B cell (primary cell): ENCODE results near the gene HSDL2. TPM values are rescaled to one million over a fixed set of nuclear protein-coding genes. Genes with fewer than 3 reads are reported as not detected.

Experiments used
- ATAC-seq: fragments of 200-7000 bp; cut with Tn5 transposase; one replicate; pipeline ENCODE4 v1.10.0; 2021; ENCODE audit warnings: low read depth, mild to moderate bottlenecking, moderate number of reproducible peaks, moderate library complexity
- CTCF ChIA-PET: fragments of 350-600 bp; sonication (Branson Sonifier 250); formaldehyde crosslinking; loops from one replicate; lab custom pipeline; 2021; ENCODE audit warnings: antibody characterized with exemption, inconsistent platforms; lab: Charles Lee
- POLR2A ChIA-PET: fragments of 350-600 bp; sonication (Branson Sonifier 250); formaldehyde crosslinking; loops from one replicate; lab custom pipeline; 2021; ENCODE audit warnings: antibody characterized with exemption; lab: Charles Lee
- DNase-seq: peaks from one replicate; pipeline ENCODE4 v3.0.0; 2013
- H2AFZ ChIP-seq: 2 replicates; pipeline ENCODE4 v1.6.1; 2012; ENCODE audit warnings: mild to moderate bottlenecking, low read depth, low read length; ENCODE audit not compliant: insufficient read depth, poor library complexity, severe bottlenecking
- H3K27ac ChIP-seq, 2 donors: 1 replicate in 1 of 2; 2 replicates in 1 of 2; pipeline ENCODE4 v1.5.1; 2012 to 2013; ENCODE audit warnings: low read length in 2 of 2, mild to moderate bottlenecking in 2 of 2, moderate library complexity in 1 of 2
- H3K27me3 ChIP-seq, 4 experiments: fragments of 200-600 bp in 1 of 4; sonication (generic) in 1 of 4; replicated peaks in 1 of 4; 1 replicate in 2 of 4; 2 replicates in 2 of 4; pipeline versions ENCODE4 v1.6.1 to v1.7.0; 2013 to 2016; ENCODE audit warnings: low read length in 3 of 4, mild to moderate bottlenecking in 2 of 4, mixed read lengths in 1 of 4, moderate library complexity in 1 of 4; ENCODE audit not compliant: insufficient read depth in 4 of 4, control insufficient read depth in 3 of 4; ENCODE audit errors: control extremely low read depth in 1 of 4
- H3K36me3 ChIP-seq, 2 experiments: replicated peaks in 1 of 2; 1 replicate in 1 of 2; 2 replicates in 1 of 2; pipeline versions ENCODE4 v1.6.1 to v1.7.1; 2013; ENCODE audit warnings: low read length in 1 of 2; ENCODE audit not compliant: insufficient read depth in 2 of 2, control insufficient read depth in 1 of 2; ENCODE audit errors: control extremely low read depth in 1 of 2, extremely low read depth in 1 of 2
- H3K4me1 ChIP-seq, 2 donors: fragments of 200-600 bp in 1 of 2; sonication (generic) in 1 of 2; 1 replicate in 1 of 2; 2 replicates in 1 of 2; pipeline versions ENCODE4 v1.5.1 to v1.6.1; 2013 to 2017; ENCODE audit warnings: low read length in 2 of 2; ENCODE audit not compliant: control insufficient read depth in 2 of 2, insufficient read depth in 2 of 2
- H3K4me2 ChIP-seq: replicated peaks from 2 replicates; pipeline ENCODE3; 2012; ENCODE audit warnings: mild to moderate bottlenecking, low read depth, low read length; ENCODE audit not compliant: poor library complexity, severe bottlenecking
- H3K4me3 ChIP-seq, 5 experiments: fragments of 200-600 bp in 1 of 5; sonication (generic) in 1 of 5; 1 replicate in 3 of 5; 2 replicates in 2 of 5; pipeline versions ENCODE4 v1.5.1 to v1.7.0; 2011 to 2016; ENCODE audit warnings: low read length in 4 of 5, mild to moderate bottlenecking in 4 of 5, low read depth in 2 of 5, control low read depth in 1 of 5, moderate library complexity in 1 of 5; ENCODE audit not compliant: insufficient read depth in 1 of 5; ENCODE audit errors: control extremely low read depth in 1 of 5, extremely low read depth in 1 of 5
- H3K79me2 ChIP-seq: fragments of 200-600 bp; sonication (generic); one replicate; pipeline ENCODE4 v1.6.0; 2016; ENCODE audit warnings: low read length; ENCODE audit not compliant: control insufficient read depth, insufficient read depth
- H3K9ac ChIP-seq: fragments of 200-600 bp; sonication (generic); 2 replicates; pipeline ENCODE4 v1.6.1; 2017; ENCODE audit warnings: mild to moderate bottlenecking, low read length, moderate library complexity
- H3K9me3 ChIP-seq, 3 donors: one replicate each; pipeline versions ENCODE4 v1.6.1 to v1.7.1; 2013; ENCODE audit warnings: low read length in 2 of 3; ENCODE audit not compliant: control insufficient read depth in 2 of 3, insufficient read depth in 1 of 3; ENCODE audit errors: control extremely low read depth in 1 of 3
- H4K20me1 ChIP-seq: 2 replicates; pipeline ENCODE4 v1.6.0; 2012; ENCODE audit warnings: mild to moderate bottlenecking, low read length; ENCODE audit not compliant: insufficient read depth, control insufficient read depth, poor library complexity, severe bottlenecking
- H3K27ac Mint-ChIP-seq: one replicate; pipeline ENCODE4 v1.8.0; 2021; ENCODE audit warnings: mixed read lengths
- H3K27me3 Mint-ChIP-seq: one replicate; pipeline ENCODE4 v1.8.0; 2021; ENCODE audit warnings: mixed read lengths
- H3K4me1 Mint-ChIP-seq: one replicate; pipeline ENCODE4 v1.8.0; 2021; ENCODE audit warnings: mixed read lengths
- H3K4me3 Mint-ChIP-seq: one replicate; pipeline ENCODE4 v1.8.0; 2021; ENCODE audit warnings: mixed read lengths
- H3K9me3 Mint-ChIP-seq: one replicate; pipeline ENCODE4 v1.8.0; 2022; ENCODE audit warnings: mixed read lengths; ENCODE audit not compliant: insufficient read depth
- EZH2 ChIP-seq: IDR thresholded peaks from 2 replicates; pipeline ENCODE4 v1.6.1; 2012; ENCODE audit warnings: borderline replicate concordance, low read depth, mild to moderate bottlenecking, moderate library complexity, low read length; ENCODE audit not compliant: insufficient read depth, poor library complexity, severe bottlenecking
- WGBS: methylation state at CpG from one replicate; pipeline ENCODE4 v1.1.5; 2013; ENCODE audit warnings: missing lambda C conversion rate; ENCODE audit not compliant: insufficient coverage; 5-methylcytosine and 5-hydroxymethylcytosine counted together
- intact Hi-C: fragments of 100-400 bp; cut with micrococcal nuclease; formaldehyde crosslinking; loops from one replicate; pipeline ENCODE4 v1.10.0; 2022
- polyA plus RNA-seq: library from polyadenylated mRNA; depleted of rRNA; stranded (reverse); fragments of >200 nt; gene quantifications from 2 replicates; pipeline ENCODE4 v1.2.3, GENCODE V29; 2012
- total RNA-seq, 2 donors: library from RNA; stranded (reverse); fragments of 120-200 nt in 1 of 2; gene quantifications; 1 replicate in 1 of 2; 2 replicates in 1 of 2; pipeline versions ENCODE4 v1.2.3 to v1.2.4, GENCODE V29; 2013 to 2022
- TF ChIP-seq, protein P1 (sequence below): fragments of 200-600 bp; IDR thresholded peaks from one replicate; pipeline ENCODE4 v1.8.0; 2022; ENCODE audit warnings: antibody characterized with exemption, mild to moderate bottlenecking

Gene HSDL2
- total and polyA plus RNA-seq, 2 donors (not counting 1 experiment from before 2014, with no cell fraction given): 5.8 to 11.7 TPM

DNA sequence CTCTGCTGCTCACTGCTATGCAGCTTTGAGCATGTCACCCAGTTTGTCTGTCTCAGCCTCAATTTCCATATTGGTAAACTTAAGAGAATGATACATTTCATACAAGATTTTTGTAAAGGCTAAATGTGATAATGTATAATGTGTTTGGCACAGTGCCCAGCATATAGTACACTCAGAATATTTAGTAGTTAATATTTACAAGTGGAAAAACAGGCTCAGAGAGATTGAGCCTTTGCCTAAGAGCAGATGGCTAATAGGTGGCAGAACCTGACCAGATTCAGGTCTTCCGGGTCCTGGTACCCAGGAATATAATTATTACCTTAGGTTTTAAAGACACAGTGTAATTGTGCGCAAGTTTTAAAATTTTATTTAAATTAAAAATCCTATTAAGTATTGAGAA lies 59.9 kb downstream of the HSDL2 start:
- Histone ChIP-seq H3K27me3 (no peaks in the 10 kb centered on the region), H3K9me3 (no peaks in the 10 kb centered on the region), H3K36me3 (no peaks in the 10 kb centered on the region), H4K20me1 (no peaks in the 10 kb centered on the region), H3K79me2 (no peaks in the 10 kb centered on the region), H3K4me1 (peaks cover 1 to 3% of the 10 kb centered on the region in 2 donors), H3K27ac (no peak overlapping the region), H2AFZ (no peak overlapping the region), H3K9ac (no peak overlapping the region), H3K4me2 (no peak overlapping the region), H3K4me3 (no peak overlapping the region)
- WGBS: no CpG with 5 or more reads among the region's 2 CpGs
- DNase-seq (no peak), ATAC-seq (no peak)
- intact Hi-C loops: loop anchor here (10.0 kb wide), 1 partner anchor 275 kb away; the partner anchor contains the start of gene INIP
- TF ChIP-seq EZH2: no peak
- TF ChIP-seq, protein P1, sequence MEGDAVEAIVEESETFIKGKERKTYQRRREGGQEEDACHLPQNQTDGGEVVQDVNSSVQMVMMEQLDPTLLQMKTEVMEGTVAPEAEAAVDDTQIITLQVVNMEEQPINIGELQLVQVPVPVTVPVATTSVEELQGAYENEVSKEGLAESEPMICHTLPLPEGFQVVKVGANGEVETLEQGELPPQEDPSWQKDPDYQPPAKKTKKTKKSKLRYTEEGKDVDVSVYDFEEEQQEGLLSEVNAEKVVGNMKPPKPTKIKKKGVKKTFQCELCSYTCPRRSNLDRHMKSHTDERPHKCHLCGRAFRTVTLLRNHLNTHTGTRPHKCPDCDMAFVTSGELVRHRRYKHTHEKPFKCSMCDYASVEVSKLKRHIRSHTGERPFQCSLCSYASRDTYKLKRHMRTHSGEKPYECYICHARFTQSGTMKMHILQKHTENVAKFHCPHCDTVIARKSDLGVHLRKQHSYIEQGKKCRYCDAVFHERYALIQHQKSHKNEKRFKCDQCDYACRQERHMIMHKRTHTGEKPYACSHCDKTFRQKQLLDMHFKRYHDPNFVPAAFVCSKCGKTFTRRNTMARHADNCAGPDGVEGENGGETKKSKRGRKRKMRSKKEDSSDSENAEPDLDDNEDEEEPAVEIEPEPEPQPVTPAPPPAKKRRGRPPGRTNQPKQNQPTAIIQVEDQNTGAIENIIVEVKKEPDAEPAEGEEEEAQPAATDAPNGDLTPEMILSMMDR: no peak
- H3K9me3 Mint-ChIP-seq: no peaks in the 10 kb centered on the region
- H3K27ac Mint-ChIP-seq: no peak overlapping the region
- ChIA-PET CTCF (interaction anchor here (1.7 to 2.3 kb wide), 2 partner anchors 353 to 380 kb away, joined by 5 read pairs; no protein-coding TSS in a partner anchor), POLR2A (no interaction called here)
- no peak overlapping the region for H3K4me3 Mint-ChIP-seq
- H3K27me3 Mint-ChIP-seq: no peaks in the 10 kb centered on the region
- peaks cover 2% of the 10 kb centered on the region for H3K4me1 Mint-ChIP-seq

DNA sequence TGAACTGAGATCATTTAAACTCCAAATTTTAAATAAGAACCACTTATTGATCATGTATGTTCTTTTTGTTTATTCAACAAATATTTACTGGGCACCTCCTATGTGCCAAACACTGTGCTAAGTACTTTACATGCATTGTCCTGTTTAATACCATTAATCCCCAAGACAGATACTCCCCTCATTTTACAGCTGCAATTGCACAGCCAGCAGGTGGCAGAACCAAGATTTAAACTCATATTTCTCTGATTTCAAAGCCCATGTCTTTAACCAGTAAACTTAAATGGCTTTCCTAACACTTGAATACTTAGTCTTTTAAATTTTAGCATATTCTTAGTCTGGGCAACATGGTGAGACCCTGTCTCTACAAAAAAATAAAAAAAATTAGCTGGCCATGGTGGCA lies 63.3 kb downstream of the HSDL2 start:
- H3K27me3 Mint-ChIP-seq: no peaks in the 10 kb centered on the region
- CTCF ChIA-PET: interaction anchor here (0.5 to 4.9 kb wide), 16 partner anchors 10 to 1179 kb away, joined by 3 to 57 read pairs (median 4); partner anchors contain the start of genes HSDL2 and INIP

More for the DNA sequence above, 63.3 kb downstream of the HSDL2 start:
- Histone ChIP-seq H3K4me3 (no peak overlapping the region), H3K9ac (no peak overlapping the region), H3K36me3 (no peaks in the 10 kb centered on the region), H3K4me2 (no peak overlapping the region), H3K27me3 (no peaks in the 10 kb centered on the region), H4K20me1 (no peaks in the 10 kb centered on the region), H2AFZ (no peak overlapping the region), H3K79me2 (no peaks in the 10 kb centered on the region), H3K9me3 (no peaks in the 10 kb centered on the region), H3K27ac (no peak overlapping the region), H3K4me1 (peaks cover 30 to 33% of the 10 kb centered on the region in 2 donors)
- intact Hi-C loops: loop anchor here (1.0 to 10.0 kb wide), 3 partner anchors 272 to 460 kb away; partner anchors contain the start of gene INIP
- H3K4me3 Mint-ChIP-seq: no peak overlapping the region
- DNase-seq: peak; percentile 49
- no peak for ATAC-seq
- no peaks in the 10 kb centered on the region for H3K9me3 Mint-ChIP-seq
- TF ChIP-seq, protein P1: peak; percentile 61
- TF ChIP-seq EZH2: no peak
- H3K4me1 Mint-ChIP-seq: peaks cover 29% of the 10 kb centered on the region
- POLR2A ChIA-PET: no interaction called here
- no peak overlapping the region for H3K27ac Mint-ChIP-seq
